Suprapubic skin (tissue), 4 donors: ENCODE results near the gene CAT. TPM values are rescaled to one million over a fixed set of nuclear protein-coding genes. Genes with fewer than 3 reads are reported as not detected.

Experiments
- DNase-seq, 2 donors: peaks; one replicate each; pipeline ENCODE4 v3.0.0-alpha.2; 2019; ENCODE audit warnings: low spot score in 2 of 2
- H3K27ac ChIP-seq: fragments of 200-600 bp; sonication (generic); one replicate; pipeline ENCODE4 v1.5.1; 2019
- H3K27me3 ChIP-seq: fragments of 200-600 bp; sonication (generic); one replicate; pipeline ENCODE4 v1.5.1; 2019
- H3K36me3 ChIP-seq: fragments of 200-600 bp; sonication (generic); one replicate; pipeline ENCODE4 v1.5.1; 2019
- H3K4me1 ChIP-seq: fragments of 200-600 bp; sonication (generic); one replicate; pipeline ENCODE4 v1.5.1; 2019
- H3K4me3 ChIP-seq: fragments of 200-600 bp; sonication (generic); one replicate; pipeline ENCODE4 v1.5.1; 2019; ENCODE audit warnings: mild to moderate bottlenecking
- H3K9me3 ChIP-seq: fragments of 200-600 bp; sonication (generic); one replicate; pipeline ENCODE4 v1.5.1; 2019
- EP300 ChIP-seq: sonication (generic); formaldehyde crosslinking; IDR thresholded peaks from one replicate; pipeline ENCODE4 v1.6.1; 2017; ENCODE audit warnings: antibody characterized with exemption
- POLR2A ChIP-seq, 2 donors: fragments of 450-650 bp; IDR thresholded peaks; one replicate each; pipeline ENCODE4 v1.6.1; 2017; ENCODE audit warnings: antibody characterized with exemption in 2 of 2, mild to moderate bottlenecking in 2 of 2, moderate library complexity in 2 of 2
- POLR2AphosphoS5 ChIP-seq, 3 donors: sonication (generic); formaldehyde crosslinking; IDR thresholded peaks; one replicate each; pipeline ENCODE4 v1.6.1; 2017; ENCODE audit warnings: antibody characterized with exemption in 3 of 3
- WGBS: methylation state at CpG from one replicate; pipeline ENCODE4 v1.1.5; 2018; 5-methylcytosine and 5-hydroxymethylcytosine counted together
- total RNA-seq, 4 donors: library from RNA; depleted of rRNA; stranded (reverse); fragments of >200 nt; gene quantifications; one replicate each; pipeline ENCODE4 v1.1.0, GENCODE V29; 2016
- TF ChIP-seq, protein P1 (sequence below), 2 donors: fragments of 200-600 bp in 1 of 2; fragments of 450-650 bp in 1 of 2; sonication (generic) in 1 of 2; IDR thresholded peaks; one replicate each; pipeline ENCODE4 v1.5.1; 2016 to 2019; ENCODE audit warnings: antibody characterized with exemption in 2 of 2, mild to moderate bottlenecking in 1 of 2, moderate library complexity in 1 of 2

Gene CAT
- total RNA-seq, 4 donors from 2014 or later: 122 to 193 (median 133) TPM

DNA sequence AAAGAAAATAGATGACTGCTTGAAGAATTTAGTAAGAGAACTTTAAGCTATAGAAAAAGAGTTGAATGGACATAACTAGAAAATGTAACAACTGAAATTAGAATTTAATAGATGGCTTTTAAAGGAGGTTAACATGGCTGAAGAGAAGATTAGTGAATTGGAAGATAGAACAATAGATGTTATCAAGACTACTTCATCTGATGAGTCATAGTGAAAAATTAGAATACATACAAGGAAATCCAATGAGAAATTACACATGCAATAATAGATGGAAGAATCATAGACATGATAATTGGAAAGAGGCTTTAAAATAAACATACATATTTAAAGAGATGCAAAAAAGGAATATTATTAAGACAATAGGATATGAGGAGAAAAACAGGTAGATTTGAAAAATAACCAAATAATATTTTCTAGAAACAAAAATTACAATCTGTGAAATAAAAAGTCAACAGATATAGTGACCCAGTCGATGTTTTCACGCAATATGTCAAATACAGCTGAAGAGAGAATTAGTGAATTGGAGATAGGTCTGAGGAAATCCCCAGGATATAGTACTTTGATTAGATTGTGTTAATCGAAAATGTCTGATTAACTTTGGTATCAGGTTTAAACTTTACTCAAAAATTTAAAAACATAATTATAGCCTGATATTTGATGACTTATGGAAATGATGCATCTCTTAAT is 28.2 kb downstream of the CAT start:
- no peak for TF ChIP-seq POLR2A (IDR thresholded peaks at IDR 0.05)
- no peak for TF ChIP-seq POLR2AphosphoS5 (IDR thresholded peaks at IDR 0.05)
- TF ChIP-seq EP300: no peak
- TF ChIP-seq, protein P1, sequence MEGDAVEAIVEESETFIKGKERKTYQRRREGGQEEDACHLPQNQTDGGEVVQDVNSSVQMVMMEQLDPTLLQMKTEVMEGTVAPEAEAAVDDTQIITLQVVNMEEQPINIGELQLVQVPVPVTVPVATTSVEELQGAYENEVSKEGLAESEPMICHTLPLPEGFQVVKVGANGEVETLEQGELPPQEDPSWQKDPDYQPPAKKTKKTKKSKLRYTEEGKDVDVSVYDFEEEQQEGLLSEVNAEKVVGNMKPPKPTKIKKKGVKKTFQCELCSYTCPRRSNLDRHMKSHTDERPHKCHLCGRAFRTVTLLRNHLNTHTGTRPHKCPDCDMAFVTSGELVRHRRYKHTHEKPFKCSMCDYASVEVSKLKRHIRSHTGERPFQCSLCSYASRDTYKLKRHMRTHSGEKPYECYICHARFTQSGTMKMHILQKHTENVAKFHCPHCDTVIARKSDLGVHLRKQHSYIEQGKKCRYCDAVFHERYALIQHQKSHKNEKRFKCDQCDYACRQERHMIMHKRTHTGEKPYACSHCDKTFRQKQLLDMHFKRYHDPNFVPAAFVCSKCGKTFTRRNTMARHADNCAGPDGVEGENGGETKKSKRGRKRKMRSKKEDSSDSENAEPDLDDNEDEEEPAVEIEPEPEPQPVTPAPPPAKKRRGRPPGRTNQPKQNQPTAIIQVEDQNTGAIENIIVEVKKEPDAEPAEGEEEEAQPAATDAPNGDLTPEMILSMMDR (IDR thresholded peaks at IDR 0.05): no peak
- Histone ChIP-seq H3K4me1 (no peaks in the 10 kb centered on the region), H3K27ac (no peak overlapping the region), H3K27me3 (no peaks in the 10 kb centered on the region), H3K4me3 (no peak overlapping the region), H3K9me3 (no peaks in the 10 kb centered on the region), H3K36me3 (peaks cover 83% of the 10 kb centered on the region)
- 63% methylated on average over 3 of the region's 3 CpGs for WGBS
- DNase-seq: no peak

- TF ChIP-seq EP300 (no peak), POLR2AphosphoS5 (IDR thresholded peaks at IDR 0.05) (no peak), POLR2A (IDR thresholded peaks at IDR 0.05) (no peak)
- TF ChIP-seq, protein P1 (IDR thresholded peaks at IDR 0.05): peak; percentile 44 to 45
- 85% methylated on average over 8 of the region's 8 CpGs for WGBS
- no peak overlapping the region for H3K4me3 ChIP-seq
- H3K27ac ChIP-seq: no peak overlapping the region
- no peaks in the 10 kb centered on the region for H3K4me1 ChIP-seq
- no peaks in the 10 kb centered on the region for H3K9me3 ChIP-seq
- peaks cover 87% of the 10 kb centered on the region for H3K36me3 ChIP-seq
- no peaks in the 10 kb centered on the region for H3K27me3 ChIP-seq
- no peak for DNase-seq
Measured at GRCh38 chr11:34468209-34468841, 29.6 kb downstream of the CAT start.

DNA sequence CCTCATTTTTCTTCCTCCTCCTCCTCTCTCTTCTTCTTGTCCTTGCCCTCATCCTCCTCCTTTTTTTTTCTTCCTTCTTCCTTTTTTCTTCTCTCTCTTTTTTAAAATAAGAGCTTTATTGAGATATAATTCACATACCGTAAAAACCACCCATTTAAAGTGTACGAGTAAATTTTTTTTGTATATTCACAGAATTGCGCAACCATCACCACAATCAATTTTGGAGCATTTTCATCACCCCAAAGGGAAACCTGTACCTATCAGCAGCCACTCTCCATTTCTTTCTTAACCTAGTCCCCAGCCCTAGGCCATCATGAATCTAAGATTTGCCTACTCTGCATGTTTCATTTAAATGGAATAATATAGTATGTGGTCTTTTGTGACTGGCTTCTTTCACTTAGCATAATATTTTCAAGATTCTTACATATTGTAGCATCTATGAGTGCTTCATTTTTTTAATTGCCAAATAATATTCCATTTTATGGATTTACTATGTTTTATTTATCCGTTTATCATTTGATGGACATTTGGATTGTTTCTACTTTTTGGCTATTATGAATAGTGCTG is 35.0 kb downstream of the CAT start:
- Histone ChIP-seq H3K27ac (no peak overlapping the region), H3K4me3 (no peak overlapping the region), H3K36me3 (peaks cover 49% of the 10 kb centered on the region), H3K4me1 (no peaks in the 10 kb centered on the region), H3K27me3 (no peaks in the 10 kb centered on the region), H3K9me3 (no peaks in the 10 kb centered on the region)
- TF ChIP-seq POLR2AphosphoS5 (IDR thresholded peaks at IDR 0.05): no peak
- TF ChIP-seq POLR2A (IDR thresholded peaks at IDR 0.05): no peak
- TF ChIP-seq, protein P1 (IDR thresholded peaks at IDR 0.05): no peak
- no peak for TF ChIP-seq EP300
- 94% methylated on average over 4 of the region's 4 CpGs for WGBS
- no peak for DNase-seq

DNA sequence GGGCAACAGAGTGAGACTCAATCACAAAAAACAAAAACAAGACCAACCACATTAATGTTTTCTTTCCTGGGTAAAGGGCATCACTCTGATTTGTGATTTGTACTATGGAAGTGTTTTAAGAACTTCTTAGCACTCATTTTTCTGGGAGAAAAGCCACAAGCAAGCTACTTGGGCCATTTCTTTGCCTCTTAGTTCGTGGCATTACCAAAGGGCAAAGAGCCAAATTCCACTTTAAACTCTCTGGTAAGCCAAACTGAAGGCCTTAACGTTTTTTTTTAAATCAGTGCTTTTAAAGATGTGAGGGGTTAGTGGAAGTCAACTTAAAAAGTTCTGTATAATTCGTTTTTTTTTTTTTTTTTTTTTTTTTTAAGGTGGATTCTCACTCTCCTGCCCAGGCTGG is 36.9 kb downstream of the CAT start:
- DNase-seq: no peak
- Histone ChIP-seq H3K9me3 (no peaks in the 10 kb centered on the region), H3K36me3 (peaks cover 30% of the 10 kb centered on the region), H3K4me3 (no peak overlapping the region), H3K27ac (no peak overlapping the region), H3K4me1 (peaks cover 6% of the 10 kb centered on the region), H3K27me3 (no peaks in the 10 kb centered on the region)
- 50% methylated on average over 3 of the region's 3 CpGs for WGBS
- TF ChIP-seq EP300 (no peak), POLR2A (IDR thresholded peaks at IDR 0.05) (no peak), POLR2AphosphoS5 (IDR thresholded peaks at IDR 0.05) (no peak)
- TF ChIP-seq, protein P1 (IDR thresholded peaks at IDR 0.05): no peak

GRCh38 chr11:34476849-34477248 is 38.1 kb downstream of the CAT start:
- DNase-seq: no peak
- Histone ChIP-seq H3K4me3 (no peak overlapping the region), H3K27ac (no peak overlapping the region), H3K4me1 (peaks cover 7% of the 10 kb centered on the region), H3K27me3 (no peaks in the 10 kb centered on the region), H3K9me3 (no peaks in the 10 kb centered on the region), H3K36me3 (peaks cover 19% of the 10 kb centered on the region)
- TF ChIP-seq EP300: no peak
- TF ChIP-seq POLR2AphosphoS5 (IDR thresholded peaks at IDR 0.05): no peak
- TF ChIP-seq POLR2A (IDR thresholded peaks at IDR 0.05): no peak
- TF ChIP-seq, protein P1 (IDR thresholded peaks at IDR 0.05): no peak
- WGBS: 83% methylated on average over 4 of the region's 4 CpGs
